Fibroblast of lung (primary cell): ENCODE measurements around the gene ABHD6. TPM values are rescaled to one million over a fixed set of nuclear protein-coding genes. Genes with fewer than 3 reads are reported as not detected.
A peak's percentile ranks its signal among the peaks of the same experiment; 100 is the strongest.

Experiments
- DNase-seq, 2 donors: peaks; one replicate each; pipeline versions ENCODE4 v3.0.0 to v3.0.0-alpha.2; 2010; ENCODE audit warnings: low read depth in 2 of 2
- H2AFZ ChIP-seq: 2 replicates; pipeline ENCODE4 v1.5.1; 2012; ENCODE audit warnings: low read length, control low read depth, inconsistent platforms
- H3K27ac ChIP-seq: 2 replicates; pipeline ENCODE4 v1.5.1; 2011; ENCODE audit warnings: low read length, control low read depth; ENCODE audit not compliant: insufficient read depth
- H3K27me3 ChIP-seq: 2 replicates; pipeline ENCODE4 v1.5.1; 2011; ENCODE audit warnings: mild to moderate bottlenecking, low read length; ENCODE audit not compliant: control insufficient read depth, insufficient read depth
- H3K36me3 ChIP-seq: 2 replicates; pipeline ENCODE4 v1.5.1; 2011; ENCODE audit warnings: low read length; ENCODE audit not compliant: control insufficient read depth, insufficient read depth
- H3K4me1 ChIP-seq: 2 replicates; pipeline ENCODE4 v1.5.1; 2011; ENCODE audit warnings: low read length; ENCODE audit not compliant: control insufficient read depth, insufficient read depth; ENCODE audit errors: extremely low read depth
- H3K4me2 ChIP-seq: 2 replicates; pipeline ENCODE4 v1.5.1; 2011; ENCODE audit warnings: low read length, control low read depth; ENCODE audit not compliant: insufficient read depth; ENCODE audit errors: extremely low read depth
- H3K4me3 ChIP-seq, 4 experiments: fragments of 200-600 bp in 1 of 4; sonication (generic) in 1 of 4; replicated peaks in 1 of 4; 2 replicates each; pipeline ENCODE4 v1.5.1; 2011 to 2016; ENCODE audit warnings: low read length in 4 of 4, low read depth in 3 of 4, mild to moderate bottlenecking in 3 of 4, control low read depth in 2 of 4, inconsistent platforms in 1 of 4, mixed read lengths in 1 of 4; ENCODE audit not compliant: insufficient read depth in 1 of 4; ENCODE audit errors: control extremely low read depth in 1 of 4
- H3K79me2 ChIP-seq: 2 replicates; pipeline ENCODE4 v1.5.1; 2012; ENCODE audit warnings: mild to moderate bottlenecking, low read length, inconsistent platforms; ENCODE audit not compliant: control insufficient read depth, insufficient read depth
- H3K9ac ChIP-seq: 2 replicates; pipeline ENCODE4 v1.5.1; 2011; ENCODE audit warnings: mild to moderate bottlenecking, low read length, control low read depth; ENCODE audit not compliant: insufficient read depth
- H3K9me3 ChIP-seq: 2 replicates; pipeline ENCODE4 v1.5.1; 2012; ENCODE audit warnings: low read depth, low read length; ENCODE audit not compliant: control insufficient read depth, insufficient read depth
- H4K20me1 ChIP-seq: 2 replicates; pipeline ENCODE4 v1.5.1; 2011; ENCODE audit warnings: low read length; ENCODE audit not compliant: control insufficient read depth, insufficient read depth; ENCODE audit errors: extremely low read depth
- EZH2 ChIP-seq: IDR thresholded peaks from 2 replicates; pipeline ENCODE4 v1.5.1; 2012; ENCODE audit warnings: low read length, control low read depth, mild to moderate bottlenecking; ENCODE audit errors: missing control alignments
- polyA plus RNA-seq, 2 donors: library from polyadenylated mRNA; depleted of rRNA in 1 of 2; stranded (reverse) in 1 of 2; unstranded in 1 of 2; fragments of >200 nt; gene quantifications; 2 replicates each; pipeline ENCODE4 v1.2.1, GENCODE V29; 2011 to 2012; ENCODE audit warnings: missing spikeins in 1 of 2
- total RNA-seq: library from RNA; depleted of rRNA; stranded (reverse); fragments of >200 nt; gene quantifications from 2 replicates; pipeline ENCODE4 v1.2.1, GENCODE V29; 2014
- TF ChIP-seq, protein P1 (sequence below), 2 donors: IDR thresholded peaks in 1 of 2; conservative IDR thresholded peaks in 1 of 2; 1 replicate in 1 of 2; 2 replicates in 1 of 2; pipeline ENCODE4 v1.5.1; 2011 to 2012; ENCODE audit warnings: low read length in 2 of 2, control low read depth in 1 of 2, inconsistent platforms in 1 of 2, low read depth in 1 of 2, mild to moderate bottlenecking in 1 of 2

Gene ABHD6
- total and polyA plus RNA-seq, 2 donors (not counting 1 experiment from before 2014, with no cell fraction given), result 7.3 to 13.5 TPM

DNA sequence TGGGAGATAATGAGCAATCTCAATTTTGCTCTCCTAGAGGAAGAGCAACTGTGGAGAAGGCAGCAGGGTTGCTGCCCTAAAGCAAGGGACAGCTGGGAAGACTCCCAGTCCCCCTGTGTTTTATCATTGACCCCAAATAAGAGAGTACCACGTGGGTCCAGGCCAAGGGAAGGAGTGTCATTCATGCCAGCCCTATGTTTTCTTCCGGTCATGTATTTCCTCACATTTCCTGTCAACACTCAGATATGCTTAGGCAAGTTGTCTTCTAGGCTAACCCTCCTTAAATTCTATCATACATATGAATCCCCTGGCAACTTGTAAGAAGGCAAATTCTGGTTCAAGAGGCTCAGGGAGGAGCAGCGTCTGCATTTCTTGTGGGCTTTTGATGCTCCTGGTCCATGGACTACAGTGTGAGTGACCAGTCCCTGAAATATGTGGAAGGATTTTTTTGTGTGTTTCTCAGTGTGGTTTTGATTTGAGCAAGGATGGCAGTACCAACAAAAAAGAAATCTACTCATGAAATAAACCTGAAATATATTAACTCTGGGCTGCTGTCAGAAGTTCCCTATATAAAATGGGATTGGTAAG is 36.5 kb downstream of the ABHD6 start:
- H2AFZ ChIP-seq, result no peak overlapping the region
- no peaks in the 10 kb centered on the region for H4K20me1 ChIP-seq
- no peak overlapping the region for H3K4me2 ChIP-seq
- H3K36me3 ChIP-seq, result no peaks in the 10 kb centered on the region
- DNase-seq, result peak in 1 of 2 donors; percentile 51
- no peak overlapping the region for H3K9ac ChIP-seq
- H3K27ac ChIP-seq, result no peak overlapping the region
- no peaks in the 10 kb centered on the region for H3K27me3 ChIP-seq
- H3K4me3 ChIP-seq, result no peak overlapping the region
- H3K79me2 ChIP-seq, result no peaks in the 10 kb centered on the region
- H3K4me1 ChIP-seq, result peaks cover 3% of the 10 kb centered on the region
- no peak for TF ChIP-seq EZH2
- no peaks in the 10 kb centered on the region for H3K9me3 ChIP-seq

DNA sequence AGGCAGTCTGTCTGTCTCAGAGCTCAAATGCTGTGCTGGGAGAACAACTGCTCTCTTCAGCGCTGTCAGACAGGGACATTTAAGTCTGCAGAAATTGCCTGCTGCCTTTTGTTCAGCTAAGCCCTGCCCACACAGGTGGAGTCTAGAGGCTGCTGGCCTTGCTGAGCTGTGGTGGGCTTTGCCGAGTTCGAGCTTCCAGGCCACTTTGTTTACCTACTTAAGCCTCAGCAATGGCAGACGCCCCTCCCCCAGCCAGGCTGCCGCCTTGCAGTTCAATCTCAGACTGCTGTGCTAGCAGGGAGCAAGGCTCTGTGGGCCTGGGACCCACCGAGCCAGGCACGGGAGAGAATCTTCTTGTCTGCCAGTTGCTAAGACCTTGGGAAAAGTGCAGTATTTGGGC is 43.5 kb downstream of the ABHD6 start:
- H2AFZ ChIP-seq, result no peak overlapping the region
- no peak overlapping the region for H3K27ac ChIP-seq
- H4K20me1 ChIP-seq, result no peaks in the 10 kb centered on the region
- no peak overlapping the region for H3K4me2 ChIP-seq
- no peak overlapping the region for H3K4me3 ChIP-seq
- TF ChIP-seq, protein P1, sequence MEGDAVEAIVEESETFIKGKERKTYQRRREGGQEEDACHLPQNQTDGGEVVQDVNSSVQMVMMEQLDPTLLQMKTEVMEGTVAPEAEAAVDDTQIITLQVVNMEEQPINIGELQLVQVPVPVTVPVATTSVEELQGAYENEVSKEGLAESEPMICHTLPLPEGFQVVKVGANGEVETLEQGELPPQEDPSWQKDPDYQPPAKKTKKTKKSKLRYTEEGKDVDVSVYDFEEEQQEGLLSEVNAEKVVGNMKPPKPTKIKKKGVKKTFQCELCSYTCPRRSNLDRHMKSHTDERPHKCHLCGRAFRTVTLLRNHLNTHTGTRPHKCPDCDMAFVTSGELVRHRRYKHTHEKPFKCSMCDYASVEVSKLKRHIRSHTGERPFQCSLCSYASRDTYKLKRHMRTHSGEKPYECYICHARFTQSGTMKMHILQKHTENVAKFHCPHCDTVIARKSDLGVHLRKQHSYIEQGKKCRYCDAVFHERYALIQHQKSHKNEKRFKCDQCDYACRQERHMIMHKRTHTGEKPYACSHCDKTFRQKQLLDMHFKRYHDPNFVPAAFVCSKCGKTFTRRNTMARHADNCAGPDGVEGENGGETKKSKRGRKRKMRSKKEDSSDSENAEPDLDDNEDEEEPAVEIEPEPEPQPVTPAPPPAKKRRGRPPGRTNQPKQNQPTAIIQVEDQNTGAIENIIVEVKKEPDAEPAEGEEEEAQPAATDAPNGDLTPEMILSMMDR (conservative IDR thresholded peaks at IDR 0.05 in 1 of 2, IDR thresholded peaks at IDR 0.05 in 1 of 2; ENCODE audit: low read depth in 1 of 2, low read length in 2 of 2), result no peak
- TF ChIP-seq EZH2, result no peak
- H3K9ac ChIP-seq, result no peak overlapping the region
- H3K4me1 ChIP-seq, result no peaks in the 10 kb centered on the region
- no peaks in the 10 kb centered on the region for H3K9me3 ChIP-seq
- H3K36me3 ChIP-seq, result no peaks in the 10 kb centered on the region
- H3K27me3 ChIP-seq, result no peaks in the 10 kb centered on the region
- no peaks in the 10 kb centered on the region for H3K79me2 ChIP-seq
- no peak for DNase-seq

GRCh38 chr3:58285334-58285733 is 47.7 kb downstream of the ABHD6 start:
- no peaks in the 10 kb centered on the region for H3K27me3 ChIP-seq
- no peaks in the 10 kb centered on the region for H4K20me1 ChIP-seq
- no peak overlapping the region for H3K4me3 ChIP-seq
- H3K36me3 ChIP-seq, result no peaks in the 10 kb centered on the region
- no peak overlapping the region for H3K27ac ChIP-seq
- TF ChIP-seq, protein P1 (conservative IDR thresholded peaks at IDR 0.05 in 1 of 2, IDR thresholded peaks at IDR 0.05 in 1 of 2; ENCODE audit: low read depth in 1 of 2, low read length in 2 of 2), result no peak
- no peak for TF ChIP-seq EZH2
- no peak overlapping the region for H3K4me2 ChIP-seq
- H2AFZ ChIP-seq, result no peak overlapping the region
- no peak overlapping the region for H3K9ac ChIP-seq
- H3K9me3 ChIP-seq, result no peaks in the 10 kb centered on the region
- no peak for DNase-seq
- no peaks in the 10 kb centered on the region for H3K79me2 ChIP-seq
- H3K4me1 ChIP-seq, result no peaks in the 10 kb centered on the region
